Measurements from ENCODE around the gene PITPNB.

- TF ChIP-seq CTCF (IDR thresholded peaks at IDR 0.05) (no peak), EP300 (IDR thresholded peaks at IDR 0.05) (no peak)
Observed at GRCh38 chr22:27874185-27874584, 44.9 kb downstream of the PITPNB start.

Data from sigmoid colon (tissue), 4 donors.